ENCODE data around the gene OR52N4. TPM values are rescaled to one million over a fixed set of nuclear protein-coding genes. Genes with fewer than 3 reads are reported as not detected.

The OR52N4 gene
- total RNA-seq, 1 donor from 2014 or later, result not detected

Other genes starting within 250 kb of the OR52N4 start
- under 0.01 TPM for gene UBQLN3, start 244.3 kb upstream of the OR52N4 start, total RNA-seq
- under 0.01 TPM for gene UBQLNL, start 237.5 kb upstream of the OR52N4 start, total RNA-seq
- gene OR52H1, start 205.7 kb upstream of the OR52N4 start, total RNA-seq, result 0.41 TPM
- not detected for gene OR52B6, start 173.4 kb upstream of the OR52N4 start, total RNA-seq
- gene TRIM6, start 157.6 kb upstream of the OR52N4 start, total RNA-seq, result 0.41 TPM
- gene TRIM34, start 129.2 kb upstream of the OR52N4 start, total RNA-seq, result 1.6 TPM
- gene TRIM5, start 69.2 kb upstream of the OR52N4 start, total RNA-seq, result 4.5 TPM
- gene TRIM22, start 64.5 kb upstream of the OR52N4 start, total RNA-seq, result 9.4 TPM
- gene OR56B1, start 17.8 kb upstream of the OR52N4 start, total RNA-seq, result not detected
- gene OR52N5, start 29.1 kb downstream of the OR52N4 start, total RNA-seq, result not detected
- gene OR52N1, start 37.0 kb downstream of the OR52N4 start, total RNA-seq, result not detected
- not detected for gene OR52N2, start 54.7 kb downstream of the OR52N4 start, total RNA-seq
- gene OR52E6, start 87.7 kb downstream of the OR52N4 start, total RNA-seq, result not detected
- not detected for gene OR52E8, start 103.4 kb downstream of the OR52N4 start, total RNA-seq
- gene OR52E4, start 126.4 kb downstream of the OR52N4 start, total RNA-seq, result not detected
- gene OR52E5, start 139.0 kb downstream of the OR52N4 start, total RNA-seq, result not detected
- not detected for gene OR56A3, start 188.0 kb downstream of the OR52N4 start, total RNA-seq
- gene OR56A5, start 214.3 kb downstream of the OR52N4 start, total RNA-seq, result not detected
- 0.41 TPM for gene OR52L1, start 232.7 kb downstream of the OR52N4 start, total RNA-seq

All from frontal cortex (tissue), 1 donor.